Breast epithelium (tissue), 3 donors: ENCODE results near the gene SPRED1.

Source experiments
- POLR2A ChIP-seq: fragments of 450-650 bp; IDR thresholded peaks from one replicate; pipeline ENCODE4 v1.6.1; 2016; ENCODE audit warnings: antibody characterized with exemption, mild to moderate bottlenecking, moderate library complexity
- TF ChIP-seq, protein P1 (sequence below), 3 donors: fragments of 450-650 bp; IDR thresholded peaks; one replicate each; pipeline ENCODE4 v1.5.1; 2016 to 2017; ENCODE audit warnings: antibody characterized with exemption in 3 of 3, mild to moderate bottlenecking in 3 of 3, moderate library complexity in 3 of 3

DNA sequence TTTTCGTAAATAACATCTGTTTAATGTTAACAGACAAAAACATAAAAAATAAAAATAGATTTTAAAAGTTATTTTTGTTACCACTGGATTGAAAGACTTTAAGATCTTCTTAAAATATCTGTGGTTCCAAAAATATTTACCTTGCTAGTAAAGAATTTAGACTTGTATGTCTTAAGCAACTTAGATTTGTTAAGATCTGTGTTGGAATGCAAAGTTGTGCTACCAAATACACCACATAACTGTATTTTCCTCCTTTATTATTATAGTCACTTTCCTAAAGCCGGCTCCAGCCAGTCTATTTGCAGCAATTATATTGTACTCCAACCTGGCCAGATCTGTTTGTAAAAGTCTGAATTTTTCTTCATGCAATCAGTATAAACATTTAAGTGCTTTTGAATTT lies 63.7 kb downstream of the SPRED1 start:
- TF ChIP-seq, protein P1, sequence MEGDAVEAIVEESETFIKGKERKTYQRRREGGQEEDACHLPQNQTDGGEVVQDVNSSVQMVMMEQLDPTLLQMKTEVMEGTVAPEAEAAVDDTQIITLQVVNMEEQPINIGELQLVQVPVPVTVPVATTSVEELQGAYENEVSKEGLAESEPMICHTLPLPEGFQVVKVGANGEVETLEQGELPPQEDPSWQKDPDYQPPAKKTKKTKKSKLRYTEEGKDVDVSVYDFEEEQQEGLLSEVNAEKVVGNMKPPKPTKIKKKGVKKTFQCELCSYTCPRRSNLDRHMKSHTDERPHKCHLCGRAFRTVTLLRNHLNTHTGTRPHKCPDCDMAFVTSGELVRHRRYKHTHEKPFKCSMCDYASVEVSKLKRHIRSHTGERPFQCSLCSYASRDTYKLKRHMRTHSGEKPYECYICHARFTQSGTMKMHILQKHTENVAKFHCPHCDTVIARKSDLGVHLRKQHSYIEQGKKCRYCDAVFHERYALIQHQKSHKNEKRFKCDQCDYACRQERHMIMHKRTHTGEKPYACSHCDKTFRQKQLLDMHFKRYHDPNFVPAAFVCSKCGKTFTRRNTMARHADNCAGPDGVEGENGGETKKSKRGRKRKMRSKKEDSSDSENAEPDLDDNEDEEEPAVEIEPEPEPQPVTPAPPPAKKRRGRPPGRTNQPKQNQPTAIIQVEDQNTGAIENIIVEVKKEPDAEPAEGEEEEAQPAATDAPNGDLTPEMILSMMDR (IDR thresholded peaks at IDR 0.05): no peak
- TF ChIP-seq POLR2A: no peak
